HUDEP-2 (cell line): ENCODE data around the gene HOXD12.

Experiments
- DNase-seq, 76 experiments: peaks; one replicate each; lab custom pipeline; 2025; ENCODE audit not compliant: unreplicated experiment in 76 of 76; lab: John Stamatoyannopoulos, UW

Gene HOXD12

GRCh38 chr2:176130147-176130956, 30.8 kb downstream of the HOXD12 start:
- peak in 2 of 76 experiments; percentile 9 for DNase-seq

DNA sequence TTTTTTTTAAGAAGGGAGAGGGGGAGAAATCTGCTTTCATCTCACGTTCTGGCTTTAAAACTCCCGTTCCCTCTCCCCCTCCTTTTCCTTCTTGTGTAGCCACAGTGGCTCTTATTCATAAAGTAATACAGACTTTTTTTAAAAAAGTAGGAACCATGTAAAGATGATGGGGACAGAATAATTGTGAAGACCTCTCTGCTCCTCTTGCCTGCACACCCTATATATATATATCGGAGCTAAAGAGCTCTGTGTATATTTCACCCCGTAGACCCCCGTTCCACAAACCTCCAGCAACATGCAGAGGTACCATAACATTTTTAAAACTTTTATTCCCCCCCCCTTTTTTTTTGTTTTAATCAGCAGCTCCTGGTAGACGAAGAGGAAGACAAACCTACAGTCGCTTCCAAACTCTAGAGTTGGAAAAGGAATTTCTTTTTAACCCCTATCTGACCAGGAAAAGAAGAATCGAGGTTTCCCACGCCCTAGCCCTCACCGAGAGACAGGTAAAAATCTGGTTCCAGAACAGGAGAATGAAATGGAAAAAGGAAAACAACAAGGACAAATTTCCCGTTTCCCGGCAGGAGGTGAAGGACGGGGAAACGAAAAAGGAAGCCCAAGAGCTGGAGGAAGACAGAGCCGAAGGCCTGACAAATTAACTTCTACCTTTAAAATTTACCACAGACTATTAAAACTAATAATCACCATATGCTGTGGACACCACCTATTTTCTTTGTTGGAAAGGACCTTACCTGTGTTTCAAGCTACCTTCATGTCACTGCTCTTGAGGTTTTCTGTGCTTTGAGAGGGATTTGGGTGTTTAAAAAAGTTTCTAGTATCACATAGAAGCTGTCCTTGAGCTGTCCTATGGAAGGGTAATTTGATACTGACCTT, 31.6 kb downstream of the HOXD12 start:
- DNase-seq = no peak

DNA sequence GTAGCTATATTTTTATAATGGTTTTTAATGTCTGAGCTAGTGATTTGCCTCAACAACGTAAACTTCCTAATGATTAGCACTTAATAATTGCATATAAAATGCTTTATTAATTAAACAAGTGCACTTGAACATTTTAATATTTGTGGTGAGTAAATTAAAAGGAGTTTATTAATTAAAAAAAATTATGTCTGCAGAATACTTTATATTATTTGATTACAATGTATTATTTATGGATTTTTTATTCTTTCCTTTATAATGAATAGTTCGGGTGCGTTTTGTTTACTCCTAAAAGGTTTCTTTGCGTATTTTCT, 32.2 kb downstream of the HOXD12 start:
- no peak for DNase-seq

DNA sequence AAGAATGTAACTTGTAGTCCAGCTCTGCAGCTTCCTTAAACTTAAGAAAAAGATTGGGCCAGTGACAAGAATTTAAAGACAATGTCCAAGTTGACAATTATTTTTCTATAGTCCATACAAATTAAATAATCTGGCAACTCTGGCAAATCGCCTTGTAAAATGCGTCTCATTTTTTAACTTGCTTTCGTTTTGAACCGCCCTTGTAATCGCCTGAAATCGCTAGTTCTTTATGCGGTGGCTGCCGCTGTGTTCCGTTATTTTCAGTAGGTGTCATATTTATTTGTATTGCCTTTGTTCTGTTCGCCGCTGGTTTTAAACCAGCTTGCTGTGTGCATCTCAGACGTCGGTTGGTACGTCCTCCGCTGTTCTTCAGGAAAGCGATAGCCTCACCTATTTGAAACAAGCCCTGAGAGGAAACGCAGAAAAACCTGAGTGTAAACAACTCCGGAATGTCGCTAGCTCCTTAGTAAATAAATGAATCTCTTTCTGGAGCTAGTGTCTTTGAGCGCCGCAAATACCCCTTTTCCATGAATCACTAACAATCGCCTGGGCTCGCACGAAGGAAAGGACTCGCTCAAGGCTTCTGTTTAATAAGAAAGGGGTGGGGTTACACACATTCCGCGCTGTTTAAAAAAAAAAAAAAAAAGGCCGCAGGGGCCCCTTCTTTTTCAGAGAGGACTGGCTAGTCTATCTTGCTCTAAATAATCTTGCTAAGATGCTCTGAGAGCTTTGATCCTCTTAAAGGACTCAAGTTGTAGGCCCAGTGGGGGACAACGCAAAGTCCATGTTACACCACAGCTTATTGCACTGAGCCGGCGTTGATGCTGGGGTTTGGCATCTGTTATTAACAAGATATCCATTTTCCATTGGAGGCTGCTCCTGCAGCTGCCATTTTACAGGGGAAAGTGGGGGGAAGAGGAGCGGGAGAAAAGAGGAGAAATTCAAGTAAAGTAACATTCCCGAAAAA, 32.9 kb downstream of the HOXD12 start:
- DNase-seq = no peak

- DNase-seq = no peak
These were observed 33.8 kb downstream of the HOXD12 start for GRCh38 chr2:176133389-176133788.

DNA sequence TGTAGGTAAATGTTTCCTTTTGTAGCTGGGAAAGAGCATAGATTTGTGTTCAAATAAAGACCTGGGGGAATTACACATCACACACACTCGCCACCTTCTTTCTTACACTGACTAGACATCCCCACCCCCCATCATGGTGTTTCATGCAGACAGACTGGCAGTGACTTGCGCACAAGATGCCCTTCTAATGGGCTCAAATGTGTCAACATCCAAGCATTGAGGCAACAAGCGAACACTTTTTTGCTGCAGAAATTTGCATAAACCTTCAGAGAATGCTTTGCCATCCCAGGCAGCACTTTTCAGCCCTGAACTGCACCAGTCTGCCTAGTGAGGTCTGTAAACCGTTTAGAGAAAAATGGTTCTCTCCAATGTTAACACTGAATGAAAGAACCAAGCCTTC, 34.4 kb downstream of the HOXD12 start:
- no peak for DNase-seq

- DNase-seq = no peak
These were observed 35.4 kb downstream of the HOXD12 start for GRCh38 chr2:176135035-176135440.

DNA sequence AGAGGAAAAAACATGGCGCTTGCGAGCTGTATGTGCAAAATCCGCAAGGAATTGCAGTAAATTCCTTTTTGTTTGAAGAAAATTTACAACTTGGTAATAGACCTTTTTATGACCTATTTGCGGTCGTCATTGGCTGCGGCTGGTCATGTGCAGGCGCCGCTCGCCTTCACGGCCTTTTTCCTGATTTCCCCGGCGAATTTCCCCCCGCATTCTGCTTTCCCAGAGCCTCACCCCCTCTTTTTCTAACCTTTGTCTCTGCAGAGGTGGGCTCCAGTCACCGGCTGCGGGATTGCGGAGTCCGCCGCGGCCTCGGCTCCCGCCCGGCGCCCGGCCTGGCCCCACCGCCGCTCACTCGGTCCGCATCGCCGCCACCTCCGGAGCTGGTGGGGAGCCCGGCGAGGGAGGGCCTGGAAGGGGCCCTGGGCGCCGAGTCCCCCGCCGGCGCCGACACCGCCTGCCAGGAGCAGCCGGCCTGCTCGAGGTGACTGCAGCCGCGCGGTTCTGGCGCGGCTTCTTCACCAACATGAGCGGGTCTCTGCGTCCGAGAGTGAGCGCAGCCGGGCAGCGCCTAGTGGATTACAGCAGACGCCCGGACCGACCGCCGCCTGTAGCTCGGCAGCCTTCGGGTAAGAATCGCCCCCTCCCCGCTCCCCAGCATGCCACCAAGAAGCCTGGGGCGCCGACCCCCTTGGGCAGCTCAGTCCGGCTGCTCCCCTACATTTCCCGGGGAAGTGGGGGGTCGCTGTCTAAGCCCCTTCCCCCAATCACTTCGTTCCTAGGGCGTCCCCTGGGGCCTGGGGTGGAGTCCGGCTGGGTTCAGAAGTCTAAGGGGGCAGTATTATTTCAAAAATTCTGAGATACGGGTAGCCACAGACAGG, 37.0 kb downstream of the HOXD12 start:
- DNase-seq = no peak

- DNase-seq = no peak
These were observed 37.6 kb downstream of the HOXD12 start for GRCh38 chr2:176137252-176137580.

- no peak for DNase-seq
These were observed 38.3 kb downstream of the HOXD12 start for GRCh38 chr2:176137906-176138305.

DNA sequence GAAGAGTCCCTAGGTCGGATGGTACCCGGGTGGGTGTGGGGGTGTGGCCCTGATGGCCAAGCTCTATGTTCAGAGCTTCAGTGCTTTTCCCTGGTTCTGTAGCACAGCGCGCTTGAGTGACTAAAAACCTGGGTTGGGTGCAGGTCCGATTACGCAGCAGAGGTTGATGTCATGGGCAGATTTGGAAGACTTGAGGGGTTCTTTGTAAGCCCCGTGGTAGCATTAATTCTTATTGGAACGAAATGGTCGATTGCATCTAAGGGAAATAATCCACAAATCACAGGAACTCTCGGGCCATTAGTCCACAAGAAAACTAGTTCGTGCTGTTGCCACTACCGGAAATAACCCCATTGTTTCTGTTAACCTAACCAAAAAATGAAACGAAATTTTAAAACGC, 38.9 kb downstream of the HOXD12 start:
- DNase-seq = no peak

DNA sequence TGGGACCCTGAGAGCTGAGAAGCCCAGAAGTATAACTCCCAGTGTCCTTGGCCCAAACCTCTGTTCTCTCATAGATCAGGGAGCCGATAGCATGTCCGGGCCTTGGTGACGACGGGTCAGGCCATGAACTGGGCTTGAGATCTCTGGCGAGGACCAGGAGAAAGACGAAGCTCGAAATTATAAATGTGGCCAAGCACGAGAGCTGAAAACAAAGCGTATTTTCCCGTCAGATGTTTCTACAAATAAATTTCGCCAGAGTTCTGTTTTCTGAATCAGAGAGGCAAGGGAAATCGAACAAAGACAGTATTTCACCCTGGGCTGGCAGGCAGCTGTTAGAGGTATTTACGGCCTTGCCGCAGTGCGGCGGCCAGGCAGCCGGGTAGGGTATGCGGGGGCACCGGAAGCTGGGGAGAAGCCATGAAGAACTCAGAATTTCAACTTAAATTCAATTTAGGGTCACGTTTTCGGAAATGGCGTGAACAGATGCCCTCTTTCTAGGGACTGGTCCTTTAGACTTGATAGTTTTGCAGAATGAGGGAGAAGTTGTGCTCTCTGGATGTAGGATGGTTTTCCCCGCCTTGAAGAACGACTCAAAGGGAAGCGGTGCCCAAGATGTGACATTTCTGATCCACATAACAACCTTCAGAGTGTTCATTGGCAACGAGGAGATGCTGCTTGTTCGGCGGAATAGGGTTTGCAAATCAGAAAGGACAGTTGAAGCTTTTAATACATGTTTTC, 39.5 kb downstream of the HOXD12 start:
- no peak for DNase-seq

DNA sequence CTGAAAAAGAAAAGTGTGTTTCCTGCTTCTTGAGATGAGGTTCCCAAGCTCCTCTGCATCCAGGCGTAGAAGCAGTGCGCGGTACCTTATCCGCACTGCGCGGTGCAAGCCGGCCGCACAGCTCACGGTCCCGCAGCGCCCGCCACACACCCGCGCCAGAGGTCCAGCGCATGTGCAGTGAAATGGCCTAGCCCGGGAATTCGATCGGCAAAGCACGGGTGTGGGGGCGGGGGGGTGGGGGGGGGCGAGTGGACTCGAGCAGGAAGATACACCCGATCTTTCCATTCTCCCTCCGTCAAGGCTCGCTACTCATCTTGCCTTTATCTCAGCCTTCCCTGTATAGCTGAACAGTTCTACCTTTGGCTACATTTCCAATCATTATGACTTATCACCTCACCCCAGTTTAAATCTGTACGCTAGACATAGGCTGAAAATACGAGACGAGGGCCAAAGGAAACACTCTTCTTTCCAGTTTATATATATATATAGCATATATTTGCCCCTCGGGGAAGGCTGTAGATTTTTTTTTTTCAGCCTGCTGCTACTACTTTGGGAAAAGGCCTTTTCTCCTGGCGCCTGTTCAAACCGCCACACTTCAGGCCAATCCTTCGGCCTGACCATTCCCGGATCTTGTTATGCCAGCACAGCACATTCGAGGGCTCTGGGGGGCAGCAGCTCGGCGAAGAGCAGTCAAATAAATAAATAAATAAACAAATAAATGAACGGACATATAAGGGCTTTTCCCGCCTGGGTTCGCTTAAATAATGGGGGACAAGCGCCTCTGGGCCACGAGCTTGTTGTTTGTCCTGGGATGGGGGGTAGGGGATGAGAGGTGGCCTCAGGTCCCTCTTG, 40.3 kb downstream of the HOXD12 start:
- no peak for DNase-seq

GRCh38 chr2:176140513-176141317, 41.1 kb downstream of the HOXD12 start:
- peak in 64 of 76 experiments; percentile 5 to 77 (median 47) for DNase-seq

- DNase-seq = no peak
These were observed 42.7 kb downstream of the HOXD12 start for GRCh38 chr2:176142281-176142680.

DNA sequence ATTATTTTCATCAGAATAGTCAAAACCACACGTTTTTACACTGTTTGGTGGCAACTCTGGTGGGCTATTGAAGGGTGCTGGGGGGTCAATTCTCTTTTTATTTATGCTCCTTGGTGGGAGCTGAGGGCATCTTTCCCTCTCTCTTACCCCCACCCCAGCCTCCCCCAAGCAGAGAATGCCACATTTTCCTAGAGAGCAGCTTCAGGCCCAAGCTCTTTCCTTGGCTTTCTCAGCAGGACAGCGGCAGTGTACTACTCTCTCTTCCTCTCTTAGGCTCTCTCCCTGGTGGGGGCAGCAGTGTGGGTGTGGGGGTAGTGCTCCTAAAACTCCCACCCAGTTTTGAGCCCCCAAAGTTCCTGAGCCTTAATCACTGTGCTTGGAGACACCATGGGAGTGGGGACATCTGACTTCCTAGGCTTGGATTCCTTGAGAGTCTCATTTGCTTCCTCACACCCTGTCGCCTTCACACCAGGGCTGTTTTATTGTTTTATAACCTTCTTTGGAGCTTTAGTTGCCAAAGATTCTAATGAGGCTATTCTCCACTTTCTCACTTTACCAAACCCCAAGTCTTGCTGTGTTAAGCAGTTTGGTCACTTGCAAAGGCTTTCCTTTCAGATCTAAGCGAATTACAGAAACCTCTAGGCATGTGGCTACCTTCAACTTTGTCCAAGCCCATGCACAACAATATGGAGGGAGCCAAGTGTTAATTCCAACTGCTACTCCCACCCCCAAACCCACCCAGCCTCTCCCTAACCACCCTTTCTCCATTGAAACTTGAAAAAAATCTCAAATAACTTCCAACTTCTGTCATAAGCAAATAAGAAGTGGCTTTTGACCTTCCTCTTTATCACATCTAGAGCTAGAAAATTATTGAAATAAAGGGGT, 45.7 kb downstream of the HOXD12 start:
- no peak for DNase-seq

DNA sequence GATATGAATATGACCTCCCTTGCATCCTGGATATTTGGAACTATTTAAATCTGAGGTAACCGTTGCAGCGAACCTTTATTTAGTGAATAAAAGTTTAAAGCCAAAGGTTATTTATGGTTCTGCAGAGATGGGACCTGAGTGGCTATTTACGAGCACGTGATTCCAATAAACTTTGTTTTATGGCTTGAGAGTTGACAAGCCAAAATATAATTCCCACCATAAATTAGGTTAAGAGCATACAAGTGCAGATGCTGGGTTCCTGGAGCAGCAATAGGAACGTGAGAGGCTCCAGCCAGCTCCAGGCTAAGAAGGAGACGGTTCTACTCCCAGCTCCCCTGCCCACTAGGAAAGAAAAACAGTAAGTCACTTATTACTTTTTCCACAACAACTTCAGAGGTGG, 46.5 kb downstream of the HOXD12 start:
- DNase-seq = no peak
